GM19193 (cell line): ENCODE results near the gene NCAPG.

ENCODE experiments used
- POLR2A ChIP-seq: IDR thresholded peaks from 4 replicates; pipeline ENCODE4 v1.6.1; 2011; ENCODE audit not compliant: insufficient read depth, insufficient read length; ENCODE audit errors: extremely low read depth

Gene NCAPG

GRCh38 chr4:17810260-17811077, at the start of gene NCAPG, which contains the start of gene DCAF16:
Gene NCAPG, plus strand, starts transcription at chr4:17810979. Its CDS starts 99 bp downstream, at chr4:17811078.
Gene DCAF16, minus strand, starts transcription at chr4:17810757. Its CDS starts 6,616 bp downstream, at chr4:17804141.
- peak; percentile 94 for TF ChIP-seq POLR2A

GRCh38 chr4:17761062-17761461, 49.7 kb upstream of the NCAPG start:
- TF ChIP-seq POLR2A = no peak

- no peak for TF ChIP-seq POLR2A
Measured at GRCh38 chr4:17762726-17763125, 48.1 kb upstream of the NCAPG start.

- TF ChIP-seq POLR2A = no peak
Measured at GRCh38 chr4:17763416-17763815, 47.4 kb upstream of the NCAPG start.

GRCh38 chr4:17763931-17764330, 46.8 kb upstream of the NCAPG start:
- no peak for TF ChIP-seq POLR2A

- TF ChIP-seq POLR2A = no peak
Measured at GRCh38 chr4:17765514-17766286, 45.1 kb upstream of the NCAPG start.

- TF ChIP-seq POLR2A = no peak
Measured at GRCh38 chr4:17766826-17767458, 43.8 kb upstream of the NCAPG start.

- no peak for TF ChIP-seq POLR2A
Measured at GRCh38 chr4:17769406-17770174, 41.2 kb upstream of the NCAPG start.

- no peak for TF ChIP-seq POLR2A
Measured at GRCh38 chr4:17770845-17771244, 39.9 kb upstream of the NCAPG start.

- no peak for TF ChIP-seq POLR2A
Measured at GRCh38 chr4:17771284-17771908, 39.4 kb upstream of the NCAPG start.

- no peak for TF ChIP-seq POLR2A
Measured at GRCh38 chr4:17773135-17773698, 37.6 kb upstream of the NCAPG start.

GRCh38 chr4:17778431-17778830, 32.3 kb upstream of the NCAPG start:
- TF ChIP-seq POLR2A = no peak

GRCh38 chr4:17780501-17781299, 30.1 kb upstream of the NCAPG start:
- TF ChIP-seq POLR2A = no peak
